GM21423 (cell line): ENCODE data around the gene EXO1.
"Not testable (repeated sequence)": the region's sequence is repeated elsewhere in the genome, so short reads cannot be mapped to it uniquely, and the experiment has no call there.

ENCODE experiments used
- ATAC-seq: cut with Tn5 transposase; IDR thresholded peaks from one replicate; pipeline ENCODE4 v1.9.1; 2021; ENCODE audit warnings: mild to moderate bottlenecking, moderate library complexity; ENCODE audit not compliant: unreplicated experiment

The EXO1 gene

GRCh38 chr1:241834733-241835377 lies 13.1 kb upstream of the EXO1 start:
- no peak for ATAC-seq

DNA sequence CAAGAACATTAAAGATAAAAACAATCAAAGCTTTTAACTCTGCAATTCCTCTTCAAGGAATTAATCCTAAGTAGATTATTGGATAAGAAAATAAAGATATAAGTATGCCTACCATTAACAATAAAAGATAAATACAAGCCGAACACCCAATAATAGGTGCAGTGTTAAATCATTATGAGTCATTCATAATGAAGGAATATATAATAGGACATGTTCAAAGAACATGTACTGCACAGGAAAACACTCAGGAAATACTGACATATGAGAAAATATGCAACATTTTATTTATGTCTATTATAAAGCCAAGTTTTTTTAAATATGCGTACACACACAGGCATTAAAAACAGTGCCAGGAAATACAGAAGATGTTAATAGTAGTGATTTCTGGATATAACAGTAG lies 11.1 kb upstream of the EXO1 start:
- no peak for ATAC-seq

- ATAC-seq, result no peak
Observed at GRCh38 chr1:241837416-241837815, 10.6 kb upstream of the EXO1 start.

DNA sequence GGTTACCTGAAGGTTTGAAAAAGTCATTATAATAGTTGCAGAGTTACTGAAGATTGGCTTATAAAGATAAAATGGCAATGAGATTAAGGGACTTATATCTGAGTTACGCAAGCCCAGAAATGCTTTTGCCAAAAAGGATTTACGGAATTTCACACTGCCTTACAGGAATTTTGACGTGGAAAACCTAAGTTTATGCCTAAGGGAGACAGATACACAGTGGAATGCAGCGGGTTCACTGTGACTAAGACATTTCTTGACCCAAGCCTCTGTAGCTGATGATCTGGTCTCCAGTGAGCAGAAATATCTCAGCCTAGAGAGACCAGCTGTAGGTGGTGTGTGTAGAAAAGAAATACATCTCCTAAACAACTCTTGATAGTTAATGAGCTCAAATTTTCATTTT lies 10.1 kb upstream of the EXO1 start:
- ATAC-seq, result no peak

GRCh38 chr1:241838897-241839296 lies 9.1 kb upstream of the EXO1 start:
- no peak for ATAC-seq

DNA sequence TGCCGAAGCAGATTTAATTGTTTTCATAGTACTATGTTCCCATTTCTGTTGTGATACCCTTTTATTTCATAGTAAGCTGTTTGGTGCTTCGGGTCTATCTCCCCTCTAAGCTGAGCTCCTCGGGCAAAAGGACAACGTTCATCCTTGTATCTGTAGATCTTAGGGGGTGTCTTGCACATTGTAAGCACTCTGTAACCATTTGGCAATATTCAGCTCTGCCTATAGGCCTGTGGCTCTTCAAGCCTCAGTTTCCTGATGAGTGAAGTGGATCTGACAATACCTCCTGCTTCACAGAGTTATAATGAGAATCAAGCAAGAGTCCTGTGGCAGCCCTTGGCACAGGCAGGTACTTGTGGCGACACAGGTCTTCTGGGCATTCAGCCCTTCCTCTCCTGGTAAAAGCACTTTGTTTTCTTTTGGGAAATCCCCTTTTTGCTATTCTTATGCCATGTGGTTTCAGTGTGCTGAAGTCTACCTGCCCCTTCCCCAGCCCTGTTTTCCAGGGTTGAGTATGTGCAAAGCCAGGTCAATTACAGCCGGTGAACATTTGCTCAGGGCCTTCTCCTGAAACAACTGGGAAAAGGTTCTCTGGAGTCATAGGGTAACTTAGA lies 8.5 kb upstream of the EXO1 start:
- ATAC-seq, result no peak

- ATAC-seq, result no peak
Observed at GRCh38 chr1:241840164-241840563, 7.8 kb upstream of the EXO1 start.

GRCh38 chr1:241841691-241842090 lies 6.3 kb upstream of the EXO1 start:
- no peak for ATAC-seq

- ATAC-seq, result no peak
Observed at GRCh38 chr1:241842565-241842964, 5.4 kb upstream of the EXO1 start.

DNA sequence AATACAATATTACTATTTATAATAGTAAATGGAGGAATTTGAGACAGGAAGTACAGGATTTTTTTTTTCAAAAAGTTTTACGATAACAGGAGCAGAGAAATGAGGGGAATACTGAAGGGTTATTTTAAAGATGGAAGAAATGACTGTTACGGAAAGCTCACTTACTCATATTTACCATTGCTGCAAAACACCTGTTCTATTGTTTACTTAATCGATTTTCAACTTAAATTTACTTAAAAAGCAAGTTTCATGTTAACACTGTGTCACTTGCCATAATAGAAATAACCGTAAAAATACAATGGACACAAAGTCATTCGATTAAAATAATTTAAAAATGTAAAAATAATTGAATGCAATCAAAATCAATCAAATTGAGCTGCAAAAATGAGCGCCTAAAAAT lies 3.4 kb upstream of the EXO1 start:
- ATAC-seq, result no peak

GRCh38 chr1:241846375-241846774 lies 1.6 kb upstream of the EXO1 start:
- no peak for ATAC-seq

- no peak for ATAC-seq
Observed at GRCh38 chr1:241846862-241847539, 1.0 kb upstream of the EXO1 start.

GRCh38 chr1:241847540-241847795 lies 536 bp upstream of the EXO1 start:
- ATAC-seq, result no peak

- ATAC-seq, result no peak
Observed at GRCh38 chr1:241848686-241849344, 811 bp downstream of the EXO1 start.

- ATAC-seq, result no peak
Observed at GRCh38 chr1:241849345-241849695, 1.3 kb downstream of the EXO1 start.

DNA sequence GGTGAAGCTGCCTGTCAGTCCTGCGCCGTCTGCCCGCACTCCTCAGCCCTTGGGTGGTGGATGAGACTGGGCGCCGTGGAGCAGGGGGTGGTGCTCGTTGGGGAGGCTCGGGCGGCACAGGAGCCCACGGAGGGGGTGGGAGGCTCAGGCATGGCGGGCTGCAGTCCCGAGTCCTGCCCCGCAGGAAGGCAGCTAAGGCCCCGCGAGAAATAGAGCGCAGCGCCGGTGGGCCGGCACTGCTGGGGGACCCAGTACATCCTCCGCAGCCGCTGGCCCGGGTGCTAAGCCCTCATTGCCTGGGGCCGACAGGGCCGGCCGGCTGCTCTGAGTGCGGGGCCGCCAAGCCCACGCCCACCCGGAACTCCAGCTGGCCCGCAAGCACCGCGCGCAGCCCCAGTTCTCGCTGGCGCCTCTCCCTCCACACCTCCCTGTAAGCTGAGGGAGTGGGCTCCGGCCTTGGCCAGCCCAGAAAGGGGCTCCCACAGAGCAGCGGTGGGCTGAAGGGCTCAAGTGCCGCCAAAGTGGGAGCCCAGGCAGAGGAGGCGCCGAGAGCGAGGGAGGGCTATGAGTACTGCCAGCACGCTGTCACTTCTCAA lies 7.6 kb downstream of the EXO1 start:
- not testable (repeated sequence) for ATAC-seq

GRCh38 chr1:241857131-241857530 lies 9.1 kb downstream of the EXO1 start:
- peak; percentile 89 for ATAC-seq

DNA sequence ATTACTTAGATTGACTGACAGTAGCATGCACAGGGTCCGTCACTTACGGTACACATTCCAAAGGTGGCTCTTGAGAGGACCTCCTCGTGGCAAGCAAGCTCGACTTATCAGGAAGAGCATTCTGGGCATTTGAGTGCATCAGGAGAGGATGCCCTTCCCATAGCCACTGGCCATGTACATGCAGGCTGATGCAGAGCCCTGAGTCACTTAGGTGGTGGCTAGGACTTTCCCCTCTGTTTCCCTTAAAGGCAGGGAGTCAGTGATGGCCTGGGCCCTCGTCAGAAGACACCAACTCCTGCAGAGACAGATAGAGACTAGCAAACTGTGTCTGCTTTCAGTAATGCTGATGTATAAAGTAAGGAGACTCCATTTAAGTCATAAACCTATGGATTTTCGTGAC lies 12.9 kb downstream of the EXO1 start:
- ATAC-seq, result no peak

- no peak for ATAC-seq
Observed at GRCh38 chr1:241869022-241869421, 21.0 kb downstream of the EXO1 start.

GRCh38 chr1:241870336-241870735 lies 22.3 kb downstream of the EXO1 start:
- no peak for ATAC-seq

DNA sequence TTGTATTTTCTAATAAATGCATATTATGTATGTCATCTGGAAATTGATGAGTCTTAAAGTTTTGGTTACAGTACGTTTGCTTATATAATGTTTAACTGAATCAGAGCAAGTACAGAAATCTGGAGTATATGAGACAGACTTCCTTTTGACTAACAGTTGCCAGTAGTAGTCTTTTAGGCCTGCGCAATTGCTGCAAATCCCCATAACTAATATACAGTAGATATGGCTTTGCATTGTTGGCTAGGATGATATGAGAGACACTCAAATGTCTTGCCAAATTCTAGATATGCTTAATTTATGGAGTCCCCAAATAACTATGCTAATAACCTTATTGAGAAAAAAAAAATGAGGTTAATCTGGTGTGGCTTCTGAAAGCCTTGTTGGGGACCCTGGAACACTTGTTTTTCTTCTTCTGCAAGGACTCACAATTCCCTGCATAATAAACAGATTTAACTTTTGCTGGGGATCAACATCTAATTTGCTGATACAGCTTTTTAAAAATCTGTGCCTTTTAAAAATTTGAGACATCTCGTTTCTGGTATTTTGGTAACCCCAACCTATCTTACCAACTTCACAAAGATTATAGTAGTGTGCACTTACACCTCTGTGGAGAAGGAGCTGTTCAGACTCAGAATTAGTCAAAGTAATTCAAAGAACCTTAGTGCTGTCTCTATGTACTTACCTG lies 22.9 kb downstream of the EXO1 start:
- no peak for ATAC-seq
